ENCODE measurements around the gene GLB1L.
"Not testable (repeated sequence)": the region's sequence is repeated elsewhere in the genome, so short reads cannot be mapped to it uniquely, and the experiment has no call there.

Gene GLB1L

DNA sequence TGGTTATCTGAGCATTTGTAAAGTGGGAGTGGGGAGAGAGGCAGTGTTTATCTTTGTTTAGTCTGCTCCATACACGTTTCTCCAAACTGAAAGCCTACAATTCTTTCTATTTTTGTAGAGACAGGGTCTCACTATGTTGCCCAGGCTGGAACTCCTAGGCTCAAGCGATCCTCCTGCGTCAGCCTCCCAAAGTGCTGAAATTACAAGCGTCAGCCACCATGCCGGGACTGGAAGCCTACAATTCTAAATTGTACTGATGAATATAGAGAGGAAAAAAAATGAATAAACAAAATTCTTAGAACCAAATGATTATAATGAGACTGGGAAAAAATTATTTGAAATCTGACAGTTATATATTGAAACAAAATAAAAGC lies 40.1 kb downstream of the GLB1L start:
- no peak for DNase-seq

- DNase-seq, result no peak
Observed at GRCh38 chr2:219204425-219205164, 40.6 kb downstream of the GLB1L start.

- not testable (repeated sequence) for DNase-seq
Observed at GRCh38 chr2:219201331-219201730, 43.9 kb downstream of the GLB1L start.

- DNase-seq, result not testable (repeated sequence)
Observed at GRCh38 chr2:219200502-219201326, 44.5 kb downstream of the GLB1L start.

- DNase-seq, result no peak
Observed at GRCh38 chr2:219199470-219200211, 45.6 kb downstream of the GLB1L start.

DNA sequence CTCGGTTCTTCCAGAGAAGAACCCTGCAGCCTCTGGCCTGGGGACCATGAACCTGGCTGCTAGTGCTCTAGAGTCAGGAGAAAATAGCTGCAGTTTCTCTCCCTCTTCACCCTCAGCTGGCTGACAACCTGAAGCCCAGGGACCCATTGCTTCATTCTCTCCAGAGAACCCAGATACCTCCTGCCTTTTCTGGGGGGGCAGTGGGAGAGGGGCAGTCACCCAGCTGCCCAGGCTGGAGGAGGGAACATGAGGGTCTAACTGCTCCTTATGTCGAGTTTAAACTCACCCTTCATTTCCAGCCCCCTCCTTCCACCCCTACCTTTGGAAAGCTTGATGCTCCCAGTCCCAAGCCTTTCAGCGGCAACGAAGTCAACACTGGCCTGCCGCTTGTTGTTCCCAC lies 46.3 kb downstream of the GLB1L start:
- no peak for DNase-seq

DNA sequence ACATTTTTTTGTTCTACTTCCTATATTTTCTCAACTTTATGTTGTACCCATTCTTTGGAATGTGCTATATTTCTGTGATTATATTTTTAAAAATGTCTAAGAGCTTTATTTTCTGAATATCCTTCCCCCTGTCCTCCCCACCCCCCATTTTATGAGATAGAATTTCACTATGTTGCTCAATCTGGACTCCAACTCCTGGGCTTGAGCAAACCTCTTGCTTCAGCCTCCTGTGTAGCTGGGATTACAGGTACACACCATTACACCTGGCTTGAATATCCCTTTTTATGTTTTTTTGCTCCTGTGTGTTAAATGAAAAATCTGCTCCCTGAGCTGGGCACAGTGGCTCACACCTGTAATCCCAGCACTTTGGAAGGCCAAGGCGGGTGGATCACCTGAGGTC lies 47.9 kb downstream of the GLB1L start:
- DNase-seq, result no peak

GRCh38 chr2:219186754-219187456 lies 58.3 kb downstream of the GLB1L start:
- no peak for DNase-seq

Data from COR-L47 (cell line).